ENCODE measurements around the gene ERC1.

ERC1 gene

GRCh38 chr12:1434296-1434955 lies 443.4 kb downstream of the ERC1 start:
- DNase-seq, result no peak

- no peak for DNase-seq
Observed at GRCh38 chr12:1435044-1435443, 444.0 kb downstream of the ERC1 start.

GRCh38 chr12:1435456-1435855 lies 444.4 kb downstream of the ERC1 start:
- DNase-seq, result no peak

- DNase-seq, result no peak
Observed at GRCh38 chr12:1436015-1436414, 445.0 kb downstream of the ERC1 start.

GRCh38 chr12:1436981-1437380 lies 446.0 kb downstream of the ERC1 start:
- DNase-seq, result no peak

- no peak for DNase-seq
Observed at GRCh38 chr12:1439201-1439600, 448.2 kb downstream of the ERC1 start.

- no peak for DNase-seq
Observed at GRCh38 chr12:1439687-1440086, 448.7 kb downstream of the ERC1 start.

- DNase-seq, result no peak
Observed at GRCh38 chr12:1443421-1444141, 452.6 kb downstream of the ERC1 start.

GRCh38 chr12:1444142-1444516 lies 453.1 kb downstream of the ERC1 start:
- no peak for DNase-seq

GRCh38 chr12:1445807-1446206 lies 454.8 kb downstream of the ERC1 start:
- DNase-seq, result no peak

- DNase-seq, result no peak
Observed at GRCh38 chr12:1448336-1448735, 457.3 kb downstream of the ERC1 start.

- no peak for DNase-seq
Observed at GRCh38 chr12:1453810-1454209, 462.8 kb downstream of the ERC1 start.

GRCh38 chr12:1456885-1457284 lies 465.9 kb downstream of the ERC1 start:
- no peak for DNase-seq

- DNase-seq, result no peak
Observed at GRCh38 chr12:1457901-1458300, 466.9 kb downstream of the ERC1 start.

GRCh38 chr12:1459339-1459738 lies 468.3 kb downstream of the ERC1 start:
- no peak for DNase-seq

GRCh38 chr12:1463073-1463905 lies 472.3 kb downstream of the ERC1 start:
- DNase-seq, result no peak

GRCh38 chr12:1464925-1465324 lies 473.9 kb downstream of the ERC1 start:
- DNase-seq, result no peak

- no peak for DNase-seq
Observed at GRCh38 chr12:1465990-1466389, 475.0 kb downstream of the ERC1 start.

- no peak for DNase-seq
Observed at GRCh38 chr12:1466481-1467154, 475.6 kb downstream of the ERC1 start.

GRCh38 chr12:1467710-1468109 lies 476.7 kb downstream of the ERC1 start:
- DNase-seq, result no peak

- no peak for DNase-seq
Observed at GRCh38 chr12:1469070-1469469, 478.0 kb downstream of the ERC1 start.

GRCh38 chr12:1470051-1470450 lies 479.0 kb downstream of the ERC1 start:
- no peak for DNase-seq

All from nucleus accumbens (tissue), 56 donors.